K562 (cell line): ENCODE measurements around the gene COQ5.

ENCODE experiments used
- ATF2 ChIP-seq: sonication (generic); formaldehyde crosslinking; IDR thresholded peaks from 2 replicates; pipeline ENCODE4 v1.8.1; 2022; ENCODE audit warnings: missing genetic modification reagents
- BRD4 ChIP-seq: fragments of 200-600 bp; sonication (generic); IDR thresholded peaks from 2 replicates; pipeline ENCODE4 v1.6.1; 2017; ENCODE audit warnings: inconsistent platforms
- CAMTA2 ChIP-seq: fragments of 250-450 bp; sonication (Bioruptor Pico); conservative IDR thresholded peaks from 2 replicates; pipeline ENCODE4 v1.5.1; 2022
- CEBPB ChIP-seq: fragments of 450-650 bp; IDR thresholded peaks from 2 replicates; pipeline ENCODE4 v1.6.1; 2016; ENCODE audit warnings: missing genetic modification characterization, missing compliant biosample characterization
- CTCF ChIP-seq, 3 experiments: IDR thresholded peaks in 2 of 3; conservative IDR thresholded peaks in 1 of 3; 2 replicates each; pipeline ENCODE4 v1.5.1; 2011 to 2012; ENCODE audit warnings: low read length in 3 of 3, mild to moderate bottlenecking in 3 of 3, control low read depth in 2 of 3, improper control_type of control experiment in 1 of 3, inconsistent platforms in 1 of 3, low read depth in 1 of 3, mixed read lengths in 1 of 3, moderate library complexity in 1 of 3; ENCODE audit not compliant: insufficient read depth in 2 of 3
- PML ChIP-seq: IDR thresholded peaks from 2 replicates; pipeline ENCODE4 v1.6.1; 2012; ENCODE audit warnings: low read length, inconsistent platforms
- RBFOX2 ChIP-seq: fragments of 200-400 bp; formaldehyde crosslinking; IDR thresholded peaks from 2 replicates; pipeline ENCODE4 v1.6.1; 2017; ENCODE audit warnings: low read depth, mild to moderate bottlenecking, low read length, moderate library complexity
- TRIM24 ChIP-seq, 2 experiments: fragments of 450-650 bp; IDR thresholded peaks; 2 replicates each; pipeline ENCODE4 v1.6.1; 2016
- ZNF263 ChIP-seq: sonication (generic); formaldehyde crosslinking; IDR thresholded peaks from 2 replicates; pipeline ENCODE4 v1.8.0; 2022; ENCODE audit warnings: mild to moderate bottlenecking, missing genetic modification reagents, borderline replicate concordance
- ZNF311 ChIP-seq: fragments of 250-450 bp; sonication (Bioruptor Pico); IDR thresholded peaks from 2 replicates; pipeline ENCODE4 v1.4.0; 2020; ENCODE audit warnings: mild to moderate bottlenecking, moderate library complexity
- TF ChIP-seq, protein P1 (sequence below): fragments of 450-650 bp; formaldehyde crosslinking; IDR thresholded peaks from 2 replicates; pipeline ENCODE4 v1.4.0; 2022; ENCODE audit warnings: missing genetic modification characterization

DNA sequence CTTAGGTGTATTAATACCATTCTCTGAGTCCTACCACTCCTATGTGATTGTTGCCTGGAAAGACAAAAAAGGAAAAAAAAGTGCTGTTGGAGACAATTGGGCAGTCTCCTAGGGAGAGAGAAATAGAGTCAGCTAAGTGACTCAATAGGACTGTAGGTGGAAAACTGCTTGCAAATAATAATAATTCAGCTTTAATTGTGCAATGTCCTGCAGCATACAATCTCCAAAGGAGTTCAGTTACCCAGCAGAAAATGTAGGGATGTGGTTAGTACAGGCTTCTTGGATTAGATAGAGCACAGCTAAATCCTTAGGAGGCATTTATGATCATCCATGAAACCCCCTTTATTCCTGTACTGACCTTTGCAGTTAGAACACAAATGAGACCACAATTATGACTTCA lies 56.4 kb downstream of the COQ5 start:
- TF ChIP-seq ATF2 (CRISPR knock-in tag) (no peak), RBFOX2 (no peak), TRIM24 (IDR thresholded peaks at IDR 0.05) (no peak), ZNF263 (CRISPR knock-in tag) (no peak), CTCF (IDR thresholded peaks at IDR 0.05 in 2 of 3, conservative IDR thresholded peaks at IDR 0.05 in 1 of 3; ENCODE audit: insufficient read depth in 2 of 3, low read depth in 1 of 3, low read length in 3 of 3) (no peak), CAMTA2 (CRISPR knock-in tag) (no peak), ZNF311 (CRISPR knock-in tag) (no peak), BRD4 (no peak), CEBPB (no peak; the same call in 1 of the 2 replicates), PML (no peak)
- TF ChIP-seq, protein P1, sequence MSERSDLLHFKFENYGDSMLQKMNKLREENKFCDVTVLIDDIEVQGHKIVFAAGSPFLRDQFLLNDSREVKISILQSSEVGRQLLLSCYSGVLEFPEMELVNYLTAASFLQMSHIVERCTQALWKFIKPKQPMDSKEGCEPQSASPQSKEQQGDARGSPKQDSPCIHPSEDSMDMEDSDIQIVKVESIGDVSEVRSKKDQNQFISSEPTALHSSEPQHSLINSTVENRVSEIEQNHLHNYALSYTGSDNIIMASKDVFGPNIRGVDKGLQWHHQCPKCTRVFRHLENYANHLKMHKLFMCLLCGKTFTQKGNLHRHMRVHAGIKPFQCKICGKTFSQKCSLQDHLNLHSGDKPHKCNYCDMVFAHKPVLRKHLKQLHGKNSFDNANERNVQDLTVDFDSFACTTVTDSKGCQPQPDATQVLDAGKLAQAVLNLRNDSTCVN = no peak
